HG03103 (cell line): ENCODE measurements around the gene ADRB2.
A peak's percentile ranks its signal among the peaks of the same experiment; 100 is the strongest.

Source experiments
- ATAC-seq: cut with Tn5 transposase; IDR thresholded peaks from one replicate; pipeline ENCODE4 v1.9.1; 2021; ENCODE audit warnings: low read depth; ENCODE audit not compliant: unreplicated experiment

ADRB2 gene

GRCh38 chr5:148804393-148804792 is 22.0 kb upstream of the ADRB2 start:
- ATAC-seq, result no peak

GRCh38 chr5:148805326-148806290 is 20.8 kb upstream of the ADRB2 start:
- peak; percentile 46 for ATAC-seq

- no peak for ATAC-seq
These were observed 19.9 kb upstream of the ADRB2 start for GRCh38 chr5:148806520-148806931.

- no peak for ATAC-seq
These were observed 18.6 kb upstream of the ADRB2 start for GRCh38 chr5:148807851-148808250.

GRCh38 chr5:148808864-148809642 is 17.4 kb upstream of the ADRB2 start:
- ATAC-seq, result peak; percentile 50

GRCh38 chr5:148809781-148810524 is 16.5 kb upstream of the ADRB2 start:
- no peak for ATAC-seq

- ATAC-seq, result no peak
These were observed 15.6 kb upstream of the ADRB2 start for GRCh38 chr5:148810823-148811222.

GRCh38 chr5:148811756-148812155 is 14.7 kb upstream of the ADRB2 start:
- ATAC-seq, result no peak

- ATAC-seq, result no peak
These were observed 11.3 kb upstream of the ADRB2 start for GRCh38 chr5:148815086-148815485.

- ATAC-seq, result no peak
These were observed 10.8 kb upstream of the ADRB2 start for GRCh38 chr5:148815578-148815977.

- no peak for ATAC-seq
These were observed 10.1 kb upstream of the ADRB2 start for GRCh38 chr5:148816357-148816756.

GRCh38 chr5:148816782-148817181 is 9.6 kb upstream of the ADRB2 start:
- ATAC-seq, result no peak

GRCh38 chr5:148817606-148818005 is 8.8 kb upstream of the ADRB2 start:
- ATAC-seq, result no peak

GRCh38 chr5:148820461-148821395 is 5.7 kb upstream of the ADRB2 start:
- ATAC-seq, result peak; percentile 43

GRCh38 chr5:148823871-148824270 is 2.5 kb upstream of the ADRB2 start:
- no peak for ATAC-seq

- peak; percentile 2 for ATAC-seq
These were observed 727 bp upstream of the ADRB2 start for GRCh38 chr5:148825716-148826052.

- no peak for ATAC-seq
These were observed 294 bp downstream of the ADRB2 start for GRCh38 chr5:148826739-148827070.

GRCh38 chr5:148827723-148828122 is 1.3 kb downstream of the ADRB2 start:
- no peak for ATAC-seq

GRCh38 chr5:148828511-148829247 is 2.3 kb downstream of the ADRB2 start:
- ATAC-seq, result no peak
